Esophagus muscularis mucosa (tissue), 4 donors: ENCODE results near the gene NBPF1. TPM values are rescaled to one million over a fixed set of nuclear protein-coding genes. Genes with fewer than 3 reads are reported as not detected.
"Not testable (repeated sequence)": the region's sequence is repeated elsewhere in the genome, so short reads cannot be mapped to it uniquely, and the experiment has no call there.

ENCODE experiments used
- DNase-seq: peaks from one replicate; pipeline ENCODE4 v3.0.0-alpha.2; 2017; ENCODE audit errors: extremely low spot score
- H3K27ac ChIP-seq, 4 donors: fragments of 200-600 bp; sonication (generic); replicated peaks in 1 of 4; 1 replicate in 3 of 4; 2 replicates in 1 of 4; pipeline ENCODE4 v1.5.1; 2016 to 2019; ENCODE audit warnings: mild to moderate bottlenecking in 1 of 4
- H3K27me3 ChIP-seq, 4 donors: fragments of 200-600 bp; sonication (generic); one replicate each; pipeline versions ENCODE4 v1.5.1 to v1.6.0; 2016 to 2019
- H3K36me3 ChIP-seq, 4 donors: fragments of 200-600 bp; sonication (generic); one replicate each; pipeline ENCODE4 v1.5.1; 2016 to 2019
- H3K4me1 ChIP-seq, 4 donors: fragments of 200-600 bp; sonication (generic); one replicate each; pipeline ENCODE4 v1.5.1; 2016 to 2019
- H3K4me3 ChIP-seq, 4 donors: fragments of 200-600 bp; sonication (generic); 1 replicate in 2 of 4; 2 replicates in 2 of 4; pipeline ENCODE4 v1.5.1; 2016 to 2019; ENCODE audit warnings: mild to moderate bottlenecking in 4 of 4, moderate library complexity in 1 of 4
- H3K9me3 ChIP-seq, 4 donors: fragments of 200-600 bp; sonication (generic); 1 replicate in 3 of 4; 2 replicates in 1 of 4; pipeline ENCODE4 v1.5.1; 2016 to 2019
- EP300 ChIP-seq: sonication (generic); formaldehyde crosslinking; IDR thresholded peaks from one replicate; pipeline ENCODE4 v1.6.1; 2017; ENCODE audit warnings: antibody characterized with exemption
- POLR2A ChIP-seq: fragments of 450-650 bp; IDR thresholded peaks from one replicate; pipeline ENCODE4 v1.6.1; 2017; ENCODE audit warnings: antibody characterized with exemption, moderate library complexity, mild to moderate bottlenecking, low read depth
- POLR2AphosphoS5 ChIP-seq, 2 donors: sonication (generic); formaldehyde crosslinking; IDR thresholded peaks; one replicate each; pipeline ENCODE4 v1.6.1; 2017; ENCODE audit warnings: antibody characterized with exemption in 2 of 2
- WGBS: methylation state at CpG from one replicate; pipeline ENCODE4 v1.1.5; 2018; 5-methylcytosine and 5-hydroxymethylcytosine counted together
- intact Hi-C: fragments of 100-400 bp; cut with DNase I; formaldehyde crosslinking; loops from one replicate; pipeline ENCODE4 v1.15.1; 2023
- total RNA-seq, 4 donors: library from RNA; depleted of rRNA; stranded (reverse); fragments of >200 nt; gene quantifications; one replicate each; pipeline versions ENCODE4 v1.1.0 to v1.2.1, GENCODE V29; 2016
- TF ChIP-seq, protein P1 (sequence below), 3 experiments: fragments of 200-600 bp in 2 of 3; fragments of 450-650 bp in 1 of 3; sonication (generic) in 2 of 3; IDR thresholded peaks; one replicate each; pipeline ENCODE4 v1.5.1; 2017 to 2019; ENCODE audit warnings: antibody characterized with exemption in 3 of 3, mild to moderate bottlenecking in 2 of 3, moderate library complexity in 1 of 3

NBPF1 gene
- total RNA-seq, 4 donors from 2014 or later = 16.6 to 39.2 (median 28.1) TPM

DNA sequence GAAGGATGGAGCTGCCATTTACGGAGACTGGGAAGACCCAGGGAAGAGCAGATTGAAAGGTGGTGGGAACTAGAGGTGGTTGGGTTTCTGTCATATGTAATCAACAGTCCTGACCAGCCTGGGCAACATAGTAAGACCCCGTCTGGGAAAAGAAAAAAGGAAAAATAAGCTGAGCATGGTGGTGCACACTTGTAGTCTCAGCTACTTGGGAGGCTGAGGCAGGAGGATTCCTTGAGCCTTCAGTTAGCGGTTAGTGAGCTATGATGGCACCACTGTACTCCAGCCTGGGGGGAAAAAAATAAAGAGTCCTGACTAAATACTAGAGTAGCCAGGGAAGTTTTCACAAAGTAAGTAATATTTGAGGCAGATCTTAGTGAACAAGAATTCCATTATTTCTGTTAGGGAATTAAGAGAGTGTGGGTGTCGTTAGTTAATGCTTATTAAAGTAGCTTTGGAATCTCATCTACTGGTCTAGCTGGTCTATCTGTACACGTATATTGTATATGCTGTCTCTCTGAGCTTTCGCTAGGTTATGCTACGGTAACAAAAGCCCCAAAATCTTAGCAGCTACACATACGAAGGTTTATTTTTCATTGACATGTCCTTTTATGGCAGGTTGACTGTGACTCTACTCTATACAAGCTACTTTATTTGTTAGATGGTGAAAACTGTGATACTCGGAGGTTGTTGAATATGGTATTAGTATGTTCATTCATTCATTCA, 4.4 kb downstream of the NBPF1 start:
- Histone ChIP-seq H3K27ac (no peak overlapping the region), H3K36me3 (peaks cover 12 to 41% (median 38%) of the 10 kb centered on the region in 4 donors), H3K4me3 (no peak overlapping the region), H3K27me3 (no peaks in the 10 kb centered on the region), H3K9me3 (no peaks in the 10 kb centered on the region), H3K4me1 (peaks cover 16 to 42% (median 35%) of the 10 kb centered on the region in 4 donors)
- 89% methylated on average over 9 of the region's 9 CpGs for WGBS
- TF ChIP-seq, protein P1, sequence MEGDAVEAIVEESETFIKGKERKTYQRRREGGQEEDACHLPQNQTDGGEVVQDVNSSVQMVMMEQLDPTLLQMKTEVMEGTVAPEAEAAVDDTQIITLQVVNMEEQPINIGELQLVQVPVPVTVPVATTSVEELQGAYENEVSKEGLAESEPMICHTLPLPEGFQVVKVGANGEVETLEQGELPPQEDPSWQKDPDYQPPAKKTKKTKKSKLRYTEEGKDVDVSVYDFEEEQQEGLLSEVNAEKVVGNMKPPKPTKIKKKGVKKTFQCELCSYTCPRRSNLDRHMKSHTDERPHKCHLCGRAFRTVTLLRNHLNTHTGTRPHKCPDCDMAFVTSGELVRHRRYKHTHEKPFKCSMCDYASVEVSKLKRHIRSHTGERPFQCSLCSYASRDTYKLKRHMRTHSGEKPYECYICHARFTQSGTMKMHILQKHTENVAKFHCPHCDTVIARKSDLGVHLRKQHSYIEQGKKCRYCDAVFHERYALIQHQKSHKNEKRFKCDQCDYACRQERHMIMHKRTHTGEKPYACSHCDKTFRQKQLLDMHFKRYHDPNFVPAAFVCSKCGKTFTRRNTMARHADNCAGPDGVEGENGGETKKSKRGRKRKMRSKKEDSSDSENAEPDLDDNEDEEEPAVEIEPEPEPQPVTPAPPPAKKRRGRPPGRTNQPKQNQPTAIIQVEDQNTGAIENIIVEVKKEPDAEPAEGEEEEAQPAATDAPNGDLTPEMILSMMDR (IDR thresholded peaks at IDR 0.05) = no peak
- TF ChIP-seq POLR2AphosphoS5 (IDR thresholded peaks at IDR 0.05) (no peak), EP300 (no peak), POLR2A (no peak)
- intact Hi-C loops = no loop called here
- DNase-seq = no peak

DNA sequence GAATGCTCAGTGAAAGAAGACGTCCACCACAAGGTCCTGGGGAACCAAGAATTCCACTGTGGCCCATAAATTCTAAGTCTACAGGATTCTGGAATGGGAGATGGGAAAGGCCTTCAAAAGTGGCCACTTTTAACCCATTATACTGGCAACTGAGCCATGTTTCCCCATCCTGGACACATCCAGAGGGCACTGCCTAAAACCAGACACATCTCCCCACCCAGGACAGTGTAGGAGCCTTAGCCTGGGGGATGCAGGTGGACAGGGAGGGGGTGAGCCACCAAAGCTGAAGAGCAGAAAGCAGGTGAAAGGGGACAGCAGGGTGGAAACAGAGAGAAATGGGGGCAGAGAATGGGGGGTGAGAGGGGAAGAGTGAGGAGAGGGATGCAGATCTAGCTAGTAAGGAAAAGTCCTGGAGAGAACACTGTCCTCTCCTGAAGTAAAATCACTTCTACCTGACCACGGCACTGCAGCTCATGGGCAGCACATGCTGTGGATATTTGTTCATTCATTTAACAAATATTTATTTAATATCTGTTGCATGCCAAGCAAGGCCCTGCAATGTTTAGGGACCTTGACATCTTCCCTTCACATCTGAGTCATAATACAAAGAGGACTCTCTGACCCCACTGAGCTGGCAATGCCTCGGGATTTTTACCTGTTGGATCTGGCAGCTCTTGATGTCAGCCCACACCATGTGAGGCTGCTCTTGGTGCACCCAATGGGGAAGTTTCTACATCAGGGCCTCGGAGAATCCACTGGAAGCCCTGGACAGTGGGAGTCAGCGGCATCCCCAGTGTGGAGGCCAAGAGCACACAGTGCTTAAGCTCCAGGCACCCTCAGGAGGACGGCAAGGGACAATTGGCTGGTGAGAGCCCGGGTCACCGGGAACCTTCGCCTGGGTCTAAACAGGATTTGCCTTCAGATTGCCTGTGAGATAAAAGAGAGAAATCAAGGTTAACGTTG, 5.2 kb downstream of the NBPF1 start:
- H3K9me3 ChIP-seq, intact Hi-C loops, H3K27me3 ChIP-seq, DNase-seq, H3K4me3 ChIP-seq, H3K27ac ChIP-seq: not testable (repeated sequence)
- Histone ChIP-seq H3K4me1 (peaks cover 11 to 36% (median 29%) of the 10 kb centered on the region in 4 donors), H3K36me3 (peaks cover 12 to 41% (median 38%) of the 10 kb centered on the region in 4 donors)
- WGBS = 90% methylated on average over 10 of the region's 10 CpGs

GRCh38 chr1:16607433-16607851, 5.9 kb downstream of the NBPF1 start:
- H3K36me3 ChIP-seq = peaks cover 12 to 43% (median 41%) of the 10 kb centered on the region in 4 donors
- H3K4me1 ChIP-seq = peaks cover 7 to 31% (median 25%) of the 10 kb centered on the region in 4 donors
- H3K4me3 ChIP-seq = no peak overlapping the region
- TF ChIP-seq POLR2AphosphoS5 (IDR thresholded peaks at IDR 0.05) (no peak), EP300 (no peak), POLR2A (no peak)
- TF ChIP-seq, protein P1 (IDR thresholded peaks at IDR 0.05) = no peak
- no peak overlapping the region for H3K27ac ChIP-seq
- no peak for DNase-seq
- intact Hi-C loops = no loop called here
- H3K27me3 ChIP-seq = no peaks in the 10 kb centered on the region
- no peaks in the 10 kb centered on the region for H3K9me3 ChIP-seq
- 89% methylated on average over 2 of the region's 2 CpGs for WGBS

DNA sequence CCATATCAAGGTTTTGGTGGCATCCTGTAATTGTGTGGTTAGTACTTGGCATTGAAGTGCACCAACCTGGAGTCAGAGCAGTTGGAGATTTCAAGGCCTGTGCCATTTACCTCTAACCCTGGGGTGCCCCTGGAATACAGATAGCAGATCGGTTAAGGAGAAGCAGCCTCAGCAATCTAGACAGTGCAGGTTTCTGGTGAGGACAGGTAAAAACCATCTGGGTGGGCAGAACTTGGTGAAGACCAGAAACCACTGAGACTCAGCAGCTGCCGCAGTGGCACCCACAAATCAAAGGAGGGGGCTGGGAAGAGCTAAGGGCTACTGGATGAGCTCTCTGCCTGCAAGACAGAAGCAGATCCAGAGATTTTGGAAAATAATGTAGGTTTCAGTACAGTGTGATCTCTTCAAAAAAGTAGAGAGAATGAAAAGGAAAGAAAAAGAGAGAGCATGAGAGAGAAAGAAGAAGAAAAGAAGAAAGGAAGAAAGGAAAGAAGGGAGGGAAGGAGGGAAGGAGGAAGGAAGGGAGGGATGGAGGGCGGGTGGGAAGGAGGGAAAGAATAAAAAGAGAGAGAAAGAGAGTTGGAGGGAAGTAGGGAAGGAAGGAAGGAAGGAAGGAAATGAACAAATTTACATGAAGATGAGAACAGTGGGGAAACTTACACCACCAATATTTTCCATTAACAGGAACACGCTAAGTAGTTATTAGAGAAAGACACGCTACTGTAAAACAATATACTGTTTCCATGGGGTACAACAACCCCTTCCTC, 6.5 kb downstream of the NBPF1 start:
- Histone ChIP-seq H3K4me1 (peaks cover 2 to 26% (median 19%) of the 10 kb centered on the region in 4 donors), H3K36me3 (peaks cover 12 to 43% (median 41%) of the 10 kb centered on the region in 4 donors)
- 90% methylated on average over 5 of the region's 5 CpGs for WGBS
- intact Hi-C loops, H3K4me3 ChIP-seq, DNase-seq, H3K27ac ChIP-seq, H3K27me3 ChIP-seq, H3K9me3 ChIP-seq: not testable (repeated sequence)

DNA sequence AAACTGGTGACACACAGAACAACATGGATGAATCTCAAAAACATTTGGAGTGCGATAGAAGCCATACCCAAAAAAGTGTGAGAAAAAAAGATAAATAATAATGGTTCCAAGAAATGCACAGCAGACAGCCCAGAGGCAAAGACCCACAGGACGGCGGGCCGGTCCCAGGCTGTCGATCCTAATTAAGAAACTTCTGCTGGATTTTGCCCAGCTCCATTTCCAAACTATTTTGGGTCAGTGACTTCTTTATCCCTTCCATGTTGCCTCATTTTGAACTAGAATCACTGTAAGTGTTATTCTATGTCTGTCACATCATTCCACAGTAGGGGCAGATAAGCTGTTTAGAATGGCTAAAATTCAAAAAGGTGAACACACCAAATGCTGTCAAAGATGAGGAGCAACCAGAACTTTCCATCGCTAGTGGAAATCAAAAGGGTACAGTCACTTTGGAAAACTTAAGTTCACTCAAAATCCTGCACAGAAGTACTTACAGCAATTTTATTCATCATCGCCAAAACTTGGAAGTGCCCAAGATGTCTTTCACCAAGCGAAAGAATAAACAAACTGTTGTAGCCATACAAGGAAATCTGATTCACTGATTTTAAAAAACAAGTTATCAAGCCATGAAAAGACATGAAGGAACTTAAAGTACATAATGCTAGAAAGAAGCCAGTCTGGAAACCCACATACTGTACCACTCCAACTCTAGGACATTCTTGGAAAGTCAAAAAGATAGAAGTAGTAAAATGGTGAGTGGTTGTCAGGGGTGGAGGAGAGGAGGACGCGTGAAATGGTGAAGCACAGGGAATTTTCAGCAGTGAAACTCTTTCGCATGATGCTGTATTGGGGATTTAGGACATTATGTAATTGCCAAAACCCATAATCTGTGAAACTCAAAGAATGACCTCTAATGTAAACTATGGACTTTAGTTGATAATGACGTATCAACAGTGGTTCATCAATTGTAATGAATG, 7.5 kb downstream of the NBPF1 start:
- Histone ChIP-seq H3K27ac (peak overlapping the region in 1 of 4 donors; percentile 4), H3K36me3 (peaks cover 12 to 43% (median 41%) of the 10 kb centered on the region in 4 donors), H3K27me3 (no peaks in the 10 kb centered on the region), H3K4me1 (peaks cover 0 to 17% (median 11%) of the 10 kb centered on the region in 4 donors), H3K4me3 (no peak overlapping the region), H3K9me3 (no peaks in the 10 kb centered on the region)
- WGBS = 74% methylated on average over 12 of the region's 12 CpGs
- DNase-seq = no peak
- TF ChIP-seq POLR2AphosphoS5 (IDR thresholded peaks at IDR 0.05) (no peak), POLR2A (no peak), EP300 (no peak)
- TF ChIP-seq, protein P1 (IDR thresholded peaks at IDR 0.05) = no peak
- intact Hi-C loops = no loop called here
